Tibial nerve (tissue), 4 donors: ENCODE measurements around the gene PROCA1. TPM values are rescaled to one million over a fixed set of nuclear protein-coding genes. Genes with fewer than 3 reads are reported as not detected.

ENCODE experiments used
- DNase-seq, 2 donors: peaks; one replicate each; pipeline ENCODE4 v3.0.0-alpha.2; 2019; ENCODE audit warnings: low spot score in 2 of 2
- H3K27ac ChIP-seq, 4 donors: fragments of 200-600 bp; sonication (generic) in 3 of 4; one replicate each; pipeline ENCODE4 v1.5.1; 2017 to 2019; ENCODE audit warnings: mild to moderate bottlenecking in 1 of 4
- H3K27me3 ChIP-seq, 2 donors: fragments of 200-600 bp; sonication (generic) in 1 of 2; one replicate each; pipeline versions ENCODE4 v1.5.1 to v1.6.0; 2017 to 2019
- H3K36me3 ChIP-seq, 3 donors: fragments of 200-600 bp; sonication (generic); one replicate each; pipeline ENCODE4 v1.5.1; 2018 to 2019
- H3K4me1 ChIP-seq, 4 donors: fragments of 200-600 bp; sonication (generic) in 3 of 4; one replicate each; pipeline ENCODE4 v1.5.1; 2017 to 2019
- H3K4me3 ChIP-seq, 4 donors: fragments of 200-600 bp; sonication (generic) in 3 of 4; one replicate each; pipeline ENCODE4 v1.5.1; 2017 to 2019; ENCODE audit warnings: mild to moderate bottlenecking in 1 of 4, moderate library complexity in 1 of 4
- H3K9me3 ChIP-seq, 4 donors: fragments of 200-600 bp; sonication (generic) in 3 of 4; one replicate each; pipeline ENCODE4 v1.5.1; 2017 to 2019
- EP300 ChIP-seq, 2 donors: sonication (generic); formaldehyde crosslinking; IDR thresholded peaks; one replicate each; pipeline ENCODE4 v1.6.1; 2017; ENCODE audit warnings: antibody characterized with exemption in 2 of 2, mild to moderate bottlenecking in 1 of 2
- POLR2A ChIP-seq, 2 donors: fragments of 450-650 bp; IDR thresholded peaks; one replicate each; pipeline ENCODE4 v1.6.1; 2017; ENCODE audit warnings: antibody characterized with exemption in 2 of 2, mild to moderate bottlenecking in 2 of 2, moderate library complexity in 2 of 2
- WGBS, 2 donors: methylation state at CpG; one replicate each; pipeline ENCODE4 v1.1.5; 2018; 5-methylcytosine and 5-hydroxymethylcytosine counted together
- total RNA-seq, 4 donors: library from RNA; depleted of rRNA; stranded (reverse); fragments of >200 nt; gene quantifications; one replicate each; pipeline ENCODE4 v1.1.0, GENCODE V29; 2016
- TF ChIP-seq, protein P1 (sequence below), 5 experiments: fragments of 200-600 bp in 3 of 5; fragments of 450-650 bp in 2 of 5; sonication (generic) in 3 of 5; IDR thresholded peaks; one replicate each; pipeline ENCODE4 v1.5.1; 2016 to 2019; ENCODE audit warnings: antibody characterized with exemption in 5 of 5, mild to moderate bottlenecking in 3 of 5, moderate library complexity in 2 of 5

The PROCA1 gene
- total RNA-seq, 4 donors from 2014 or later, result 2.1 to 6.3 (median 4.6) TPM

DNA sequence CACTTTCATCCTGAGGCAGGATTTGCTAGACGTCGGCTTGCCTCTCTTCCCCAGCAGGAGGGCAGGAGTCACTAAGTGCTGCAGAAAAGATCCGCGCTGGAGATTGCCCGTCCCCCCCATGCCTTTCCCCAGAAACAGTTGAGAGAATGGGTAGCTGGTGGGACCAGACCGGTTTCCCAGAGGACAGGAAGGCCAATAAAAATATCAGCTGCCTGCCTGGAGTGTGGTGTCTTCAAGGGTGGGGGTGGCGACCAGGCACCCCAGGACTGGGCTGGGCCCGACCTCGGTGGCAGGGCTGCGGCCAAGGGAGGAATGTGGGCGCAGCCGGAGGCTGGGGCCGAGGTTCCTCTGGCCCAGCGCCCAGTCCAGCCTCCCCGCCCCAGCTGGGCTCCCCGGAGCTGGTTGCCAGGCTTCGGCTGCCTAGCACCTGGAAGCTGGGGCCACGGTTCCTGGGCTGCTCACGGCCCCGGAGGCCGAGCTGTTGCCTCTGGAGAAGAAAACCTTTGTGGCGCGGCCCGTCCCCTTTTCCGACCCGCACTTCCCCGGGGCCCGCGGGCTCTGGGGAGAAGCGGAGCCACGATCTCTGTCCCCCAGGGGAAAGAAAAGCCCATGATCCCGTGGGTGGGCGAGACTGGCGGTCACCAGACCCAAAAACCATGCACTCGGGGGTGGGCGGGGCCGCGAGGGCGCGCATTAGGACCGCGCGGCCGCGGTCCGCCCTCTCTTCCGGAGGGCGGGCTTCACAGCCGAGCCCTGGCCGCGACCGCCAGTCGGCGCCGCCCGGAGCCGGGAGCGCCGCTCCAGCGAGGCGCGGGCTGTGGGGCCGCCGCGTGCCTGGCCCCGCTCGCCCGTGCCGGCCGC is 31.8 kb upstream of the PROCA1 start, which contains the start of gene TRAF4:
Gene TRAF4, plus strand, starts transcription at position 769 of the 861 bp plus-strand sequence. CDS start 102 bp downstream, outside the sequence.
- Histone ChIP-seq H3K36me3 (peaks cover 0 to 15% (median 0%) of the 10 kb centered on the region in 3 donors), H3K27ac (peak within 1 kb of the TSS; percentile 93 to 100 (median 98)), H3K27me3 (no peaks in the 10 kb centered on the region), H3K9me3 (no peaks in the 10 kb centered on the region), H3K4me1 (peaks cover 0 to 63% (median 38%) of the 10 kb centered on the region in 4 donors), H3K4me3 (peak within 1 kb of the TSS; percentile 63 to 89 (median 86))
- DNase-seq, result peak; percentile 72 to 73
- WGBS, 2 donors, result 1 to 2% methylated on average over 27 to 29 of the region's 70 CpGs
- TF ChIP-seq EP300 (IDR thresholded peaks at IDR 0.05), result no peak
- TF ChIP-seq, protein P1, sequence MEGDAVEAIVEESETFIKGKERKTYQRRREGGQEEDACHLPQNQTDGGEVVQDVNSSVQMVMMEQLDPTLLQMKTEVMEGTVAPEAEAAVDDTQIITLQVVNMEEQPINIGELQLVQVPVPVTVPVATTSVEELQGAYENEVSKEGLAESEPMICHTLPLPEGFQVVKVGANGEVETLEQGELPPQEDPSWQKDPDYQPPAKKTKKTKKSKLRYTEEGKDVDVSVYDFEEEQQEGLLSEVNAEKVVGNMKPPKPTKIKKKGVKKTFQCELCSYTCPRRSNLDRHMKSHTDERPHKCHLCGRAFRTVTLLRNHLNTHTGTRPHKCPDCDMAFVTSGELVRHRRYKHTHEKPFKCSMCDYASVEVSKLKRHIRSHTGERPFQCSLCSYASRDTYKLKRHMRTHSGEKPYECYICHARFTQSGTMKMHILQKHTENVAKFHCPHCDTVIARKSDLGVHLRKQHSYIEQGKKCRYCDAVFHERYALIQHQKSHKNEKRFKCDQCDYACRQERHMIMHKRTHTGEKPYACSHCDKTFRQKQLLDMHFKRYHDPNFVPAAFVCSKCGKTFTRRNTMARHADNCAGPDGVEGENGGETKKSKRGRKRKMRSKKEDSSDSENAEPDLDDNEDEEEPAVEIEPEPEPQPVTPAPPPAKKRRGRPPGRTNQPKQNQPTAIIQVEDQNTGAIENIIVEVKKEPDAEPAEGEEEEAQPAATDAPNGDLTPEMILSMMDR (IDR thresholded peaks at IDR 0.05), result peak; percentile 17 to 80 (median 38)
- peak; percentile 100 for TF ChIP-seq POLR2A (IDR thresholded peaks at IDR 0.05)

DNA sequence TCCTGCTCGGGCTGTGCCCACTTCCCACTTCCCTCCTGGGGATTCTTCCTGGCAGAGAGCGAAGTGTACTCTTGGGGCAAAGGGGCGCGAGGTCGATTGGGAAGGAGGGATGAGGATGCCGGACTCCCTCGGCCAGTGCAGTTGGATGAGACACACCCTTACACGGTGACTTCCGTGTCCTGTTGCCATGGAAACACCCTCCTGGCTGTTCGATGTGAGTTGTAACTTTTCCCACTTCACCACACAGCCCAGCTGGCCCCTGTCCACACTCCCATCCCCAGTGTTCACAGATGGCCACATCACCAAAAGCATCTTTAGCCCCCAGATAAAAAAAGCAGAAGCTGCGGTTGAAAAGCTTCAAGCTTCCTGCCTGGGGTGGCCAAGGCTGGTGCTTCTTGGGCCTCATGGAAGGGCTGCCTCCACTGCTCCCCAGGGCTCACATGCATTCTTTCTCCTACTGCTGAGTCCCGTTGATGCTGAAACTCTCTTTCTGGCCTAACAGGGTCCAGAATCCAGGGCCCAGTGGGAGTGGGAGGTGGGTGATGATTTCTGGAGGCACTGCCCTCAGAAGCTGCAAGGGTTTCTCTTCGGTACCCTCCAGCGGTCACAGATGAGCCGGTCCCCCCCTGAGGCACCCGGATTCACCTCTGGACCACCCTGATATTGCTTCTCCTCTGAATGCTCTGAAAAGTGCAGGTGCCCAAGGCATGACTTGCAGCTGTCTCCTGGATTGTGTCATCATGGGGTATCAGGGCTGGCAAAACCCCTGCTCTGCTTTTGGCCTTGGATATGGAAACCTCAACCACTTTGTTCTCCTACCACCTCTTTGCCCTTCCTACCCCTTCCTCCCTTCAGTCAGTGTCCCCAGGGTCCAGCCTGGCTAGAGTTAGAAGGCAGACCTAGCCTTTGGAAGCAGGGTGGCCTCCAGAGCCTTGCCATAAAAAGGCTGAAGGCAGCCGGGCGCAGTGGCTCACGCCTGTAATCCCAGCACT is 30.0 kb upstream of the PROCA1 start:
- no peak overlapping the region for H3K27ac ChIP-seq
- TF ChIP-seq POLR2A (IDR thresholded peaks at IDR 0.05), result no peak
- DNase-seq, result no peak
- no peaks in the 10 kb centered on the region for H3K9me3 ChIP-seq
- H3K27me3 ChIP-seq, result no peaks in the 10 kb centered on the region
- H3K36me3 ChIP-seq, result peaks cover 0 to 4% (median 0%) of the 10 kb centered on the region in 3 donors
- peaks cover 0 to 45% (median 28%) of the 10 kb centered on the region in 4 donors for H3K4me1 ChIP-seq
- H3K4me3 ChIP-seq, result no peak overlapping the region
- WGBS, 2 donors, result 69 to 76% methylated on average over 18 to 19 of the region's 19 CpGs

DNA sequence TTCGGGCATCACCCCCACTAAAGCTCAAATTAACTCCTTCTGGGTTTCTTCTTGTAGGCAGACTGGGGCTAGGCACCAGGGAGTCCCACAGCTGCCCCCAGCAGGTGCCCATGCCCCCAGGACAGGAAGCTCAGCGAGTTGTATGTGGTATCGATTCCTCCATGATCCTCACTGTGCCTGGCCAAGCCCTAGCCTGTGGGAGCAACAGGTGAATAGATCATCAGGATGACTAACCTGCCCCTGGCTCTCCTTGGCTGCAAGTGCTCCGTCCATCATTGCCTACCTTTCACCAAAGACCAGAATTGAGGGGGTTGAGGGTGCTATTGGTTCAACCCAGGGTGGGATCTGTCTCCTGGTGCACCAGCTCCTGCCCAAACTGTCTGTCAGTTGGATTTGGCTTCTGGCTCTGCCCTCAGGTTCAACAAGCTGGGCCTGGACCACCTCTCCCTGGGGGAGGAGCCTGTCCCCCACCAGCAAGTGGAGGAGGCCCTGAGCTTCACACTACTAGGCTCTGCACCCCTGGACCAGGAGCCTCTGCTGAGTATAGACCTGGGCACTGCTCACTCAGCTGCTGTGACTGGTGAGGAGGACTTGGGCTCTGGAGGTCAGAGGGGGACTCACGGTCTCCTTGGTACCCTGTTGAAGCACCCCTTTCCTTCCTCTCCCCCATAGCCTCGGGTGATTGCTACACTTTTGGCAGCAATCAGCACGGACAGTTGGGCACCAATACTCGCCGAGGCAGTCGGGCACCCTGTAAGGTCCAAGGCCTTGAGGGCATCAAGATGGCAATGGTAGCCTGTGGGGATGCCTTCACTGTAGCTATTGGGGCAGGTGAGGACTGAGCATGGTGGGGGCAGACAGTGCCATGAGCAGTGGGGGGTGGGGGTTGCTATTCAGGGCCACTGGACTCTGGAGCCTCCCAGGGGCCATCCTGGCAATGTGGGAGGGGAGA is 29.0 kb upstream of the PROCA1 start:
- 72 to 89% methylated on average over 9 to 10 of the region's 10 CpGs for WGBS, 2 donors
- TF ChIP-seq POLR2A (IDR thresholded peaks at IDR 0.05), result no peak
- TF ChIP-seq EP300 (IDR thresholded peaks at IDR 0.05), result no peak
- TF ChIP-seq, protein P1 (IDR thresholded peaks at IDR 0.05), result no peak
- Histone ChIP-seq H3K36me3 (peaks cover 0 to 4% (median 0%) of the 10 kb centered on the region in 3 donors), H3K27me3 (no peaks in the 10 kb centered on the region), H3K4me3 (no peak overlapping the region), H3K4me1 (peaks cover 0 to 35% (median 19%) of the 10 kb centered on the region in 4 donors), H3K27ac (no peak overlapping the region), H3K9me3 (no peaks in the 10 kb centered on the region)
- no peak for DNase-seq

DNA sequence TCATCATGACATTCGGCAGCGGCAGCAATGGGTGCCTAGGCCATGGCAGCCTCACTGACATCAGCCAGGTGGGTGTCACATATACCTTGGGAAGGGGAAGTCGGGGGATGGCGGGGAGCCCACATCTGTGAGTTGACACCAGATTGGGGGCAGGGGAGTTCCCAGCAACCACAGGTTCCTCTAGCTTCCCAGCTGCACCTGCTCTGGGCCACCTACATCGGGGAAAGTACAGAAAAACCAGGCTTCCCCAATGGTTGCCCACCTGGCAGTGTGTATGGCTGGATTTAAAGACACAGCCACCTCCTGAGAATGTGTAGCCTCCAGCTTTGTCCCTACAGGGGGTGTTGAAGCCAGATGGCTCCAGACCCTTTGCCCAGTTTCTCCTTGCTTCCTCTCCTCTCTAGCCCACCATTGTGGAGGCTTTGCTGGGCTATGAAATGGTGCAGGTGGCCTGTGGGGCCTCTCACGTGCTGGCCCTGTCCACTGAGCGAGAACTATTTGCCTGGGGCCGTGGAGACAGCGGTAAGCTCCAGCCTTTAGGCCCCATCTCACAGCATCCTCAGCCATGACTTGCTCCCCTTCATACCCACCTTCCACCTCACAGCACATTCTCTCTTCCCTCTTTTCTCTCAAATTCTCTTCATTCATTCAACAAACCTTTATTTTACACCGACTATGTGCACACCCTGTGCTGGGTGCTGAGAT is 27.1 kb upstream of the PROCA1 start:
- no peak for TF ChIP-seq EP300 (IDR thresholded peaks at IDR 0.05)
- TF ChIP-seq, protein P1 (IDR thresholded peaks at IDR 0.05), result no peak
- TF ChIP-seq POLR2A (IDR thresholded peaks at IDR 0.05), result no peak
- WGBS, 2 donors, result 86 to 92% methylated on average over 10 of the region's 10 CpGs

More for the DNA sequence above, 27.1 kb upstream of the PROCA1 start:
- Histone ChIP-seq H3K27me3 (no peaks in the 10 kb centered on the region), H3K27ac (no peak overlapping the region), H3K9me3 (no peaks in the 10 kb centered on the region), H3K4me1 (peaks cover 0 to 23% (median 13%) of the 10 kb centered on the region in 4 donors), H3K36me3 (peaks cover 0 to 4% (median 0%) of the 10 kb centered on the region in 3 donors), H3K4me3 (no peak overlapping the region)
- no peak for DNase-seq
